Caco-2 (cell line): Measurements from ENCODE around the gene SCN1A. TPM values are rescaled to one million over a fixed set of nuclear protein-coding genes. Genes with fewer than 3 reads are reported as not detected.

Experiments used
- BruUV-seq: library from RNA; stranded (reverse); fragments of 400-500 nt; replicated peaks from 2 replicates; lab custom pipeline; 2021; lab: Mats Ljungman, UMichigan
- CTCF ChIA-PET: fragments of 300-600 bp; sonication (Branson Sonifier 250); formaldehyde crosslinking; loops from one replicate; lab custom pipeline; 2022; ENCODE audit warnings: antibody characterized with exemption; lab: Charles Lee
- POLR2A ChIA-PET: fragments of 300-600 bp; sonication (Branson Sonifier 250); formaldehyde crosslinking; loops from one replicate; lab custom pipeline; 2022; ENCODE audit warnings: antibody characterized with exemption; lab: Charles Lee
- DNase-seq, 2 experiments: peaks; one replicate each; pipeline versions ENCODE4 v3.0.0 to v3.0.0-alpha.2; 2020 to 2022
- H3K27me3 ChIP-seq: replicated peaks from 2 replicates; pipeline ENCODE4 v1.6.0; 2011; ENCODE audit warnings: low read length; ENCODE audit not compliant: control insufficient read depth, insufficient read depth
- H3K36me3 ChIP-seq: 2 replicates; pipeline ENCODE4 v1.5.1; 2011; ENCODE audit warnings: low read length; ENCODE audit not compliant: control insufficient read depth, insufficient read depth
- H3K4me1 ChIP-seq: fragments of 250-450 bp; sonication (Bioruptor Pico); 2 replicates; pipeline ENCODE4 v1.5.1; 2020; ENCODE audit warnings: mild to moderate bottlenecking
- H3K4me3 ChIP-seq: 2 replicates; pipeline ENCODE4 v1.5.1; 2011; ENCODE audit warnings: low read depth, mild to moderate bottlenecking, control low read depth, low read length
- H3K9me3 ChIP-seq: fragments of 250-450 bp; sonication (Bioruptor Pico); 2 replicates; pipeline ENCODE4 v1.5.1; 2020; ENCODE audit warnings: mild to moderate bottlenecking, moderate library complexity
- H3K27ac Mint-ChIP-seq: one replicate; pipeline ENCODE4 v1.8.0; 2022; ENCODE audit warnings: mixed read lengths; ENCODE audit not compliant: unreplicated experiment
- H3K27me3 Mint-ChIP-seq: one replicate; pipeline ENCODE4 v1.8.0; 2022; ENCODE audit warnings: mixed read lengths; ENCODE audit not compliant: insufficient read depth, unreplicated experiment
- H3K36me3 Mint-ChIP-seq: one replicate; pipeline ENCODE4 v1.8.0; 2022; ENCODE audit warnings: mild to moderate bottlenecking, mixed read lengths; ENCODE audit not compliant: insufficient read depth, unreplicated experiment
- H3K4me1 Mint-ChIP-seq: one replicate; pipeline ENCODE4 v1.8.0; 2022; ENCODE audit warnings: low read depth, mixed read lengths; ENCODE audit not compliant: unreplicated experiment
- H3K4me3 Mint-ChIP-seq: one replicate; pipeline ENCODE4 v1.8.0; 2022; ENCODE audit warnings: mild to moderate bottlenecking, moderate library complexity, mixed read lengths; ENCODE audit not compliant: unreplicated experiment
- H3K9me3 Mint-ChIP-seq: one replicate; pipeline ENCODE4 v1.8.0; 2022; ENCODE audit warnings: mixed read lengths; ENCODE audit not compliant: unreplicated experiment
- CTCF ChIP-seq, 2 experiments: fragments of 200-600 bp in 1 of 2; IDR thresholded peaks; 1 replicate in 1 of 2; 2 replicates in 1 of 2; pipeline versions ENCODE4 v1.5.1 to v1.8.0; 2011 to 2022; ENCODE audit warnings: antibody characterized with exemption in 1 of 2, control low read depth in 1 of 2, inconsistent platforms in 1 of 2, low read depth in 1 of 2, low read length in 1 of 2, mild to moderate bottlenecking in 1 of 2, moderate library complexity in 1 of 2; ENCODE audit not compliant: insufficient read depth in 1 of 2, severe bottlenecking in 1 of 2, unreplicated experiment in 1 of 2
- intact Hi-C: fragments of 100-400 bp; cut with micrococcal nuclease; formaldehyde crosslinking; loops from one replicate; pipeline ENCODE4 v1.10.0; 2022; ENCODE audit not compliant: unreplicated experiment
- total RNA-seq: library from RNA; stranded (reverse); gene quantifications from 2 replicates; pipeline ENCODE4 v1.2.3, GENCODE V29; 2022

SCN1A gene
- total RNA-seq, 1 experiment from 2014 or later: not detected

GRCh38 chr2:166011660-166012059, 116.2 kb downstream of the SCN1A start:
- BruUV-seq: no TSS peak
- H3K4me1 ChIP-seq: no peaks in the 10 kb centered on the region
- H3K9me3 Mint-ChIP-seq: no peaks in the 10 kb centered on the region
- ChIA-PET POLR2A (no interaction called here), CTCF (no interaction called here)
- H3K9me3 ChIP-seq: no peaks in the 10 kb centered on the region
- peaks cover 8% of the 10 kb centered on the region for H3K27me3 Mint-ChIP-seq
- intact Hi-C loops: no loop called here
- H3K36me3 ChIP-seq: no peaks in the 10 kb centered on the region
- no peak overlapping the region for H3K27ac Mint-ChIP-seq
- no peaks in the 10 kb centered on the region for H3K4me1 Mint-ChIP-seq
- H3K4me3 Mint-ChIP-seq: no peak overlapping the region
- H3K36me3 Mint-ChIP-seq: no peaks in the 10 kb centered on the region
- no peak overlapping the region for H3K4me3 ChIP-seq
- no peak for TF ChIP-seq CTCF (IDR thresholded peaks at IDR 0.05; ENCODE audit: insufficient read depth in 1 of 2, low read depth in 1 of 2, low read length in 1 of 2, severe bottlenecking in 1 of 2, unreplicated experiment in 1 of 2)
- H3K27me3 ChIP-seq: no peaks in the 10 kb centered on the region
- no peak for DNase-seq

GRCh38 chr2:166000401-166000800, 127.4 kb downstream of the SCN1A start:
- H3K27me3 Mint-ChIP-seq: peaks cover 6% of the 10 kb centered on the region
- no peak for DNase-seq
- Histone ChIP-seq H3K4me1 (no peaks in the 10 kb centered on the region), H3K9me3 (no peaks in the 10 kb centered on the region), H3K36me3 (no peaks in the 10 kb centered on the region), H3K27me3 (no peaks in the 10 kb centered on the region), H3K4me3 (no peak overlapping the region)
- POLR2A ChIA-PET: no interaction called here
- CTCF ChIA-PET: no interaction called here
- intact Hi-C loops: no loop called here
- no peaks in the 10 kb centered on the region for H3K4me1 Mint-ChIP-seq
- H3K4me3 Mint-ChIP-seq: no peak overlapping the region
- BruUV-seq: no TSS peak
- H3K9me3 Mint-ChIP-seq: no peaks in the 10 kb centered on the region
- H3K27ac Mint-ChIP-seq: no peak overlapping the region
- TF ChIP-seq CTCF (IDR thresholded peaks at IDR 0.05; ENCODE audit: insufficient read depth in 1 of 2, low read depth in 1 of 2, low read length in 1 of 2, severe bottlenecking in 1 of 2, unreplicated experiment in 1 of 2): no peak
- no peaks in the 10 kb centered on the region for H3K36me3 Mint-ChIP-seq

- H3K36me3 Mint-ChIP-seq: no peaks in the 10 kb centered on the region
- H3K27me3 Mint-ChIP-seq: peaks cover 14% of the 10 kb centered on the region
- H3K27ac Mint-ChIP-seq: no peak overlapping the region
- no peaks in the 10 kb centered on the region for H3K36me3 ChIP-seq
- no peak for TF ChIP-seq CTCF (IDR thresholded peaks at IDR 0.05; ENCODE audit: insufficient read depth in 1 of 2, low read depth in 1 of 2, low read length in 1 of 2, severe bottlenecking in 1 of 2, unreplicated experiment in 1 of 2)
- H3K27me3 ChIP-seq: no peaks in the 10 kb centered on the region
- ChIA-PET CTCF (no interaction called here), POLR2A (no interaction called here)
- H3K4me1 ChIP-seq: no peaks in the 10 kb centered on the region
- DNase-seq: no peak
- no peaks in the 10 kb centered on the region for H3K4me1 Mint-ChIP-seq
- intact Hi-C loops: no loop called here
- no TSS peak for BruUV-seq
- no peaks in the 10 kb centered on the region for H3K9me3 Mint-ChIP-seq
- H3K4me3 ChIP-seq: no peak overlapping the region
- no peak overlapping the region for H3K4me3 Mint-ChIP-seq
- H3K9me3 ChIP-seq: no peaks in the 10 kb centered on the region; the same call in 1 of the 2 replicates
Measured at GRCh38 chr2:165990846-165991245, 137.0 kb downstream of the SCN1A start.
